Lower leg skin (tissue), 3 donors: Measurements from ENCODE around the gene HYDIN.

Experiments used
- POLR2A ChIP-seq, 2 donors: fragments of 450-650 bp; IDR thresholded peaks; one replicate each; pipeline ENCODE4 v1.6.1; 2016 to 2017; ENCODE audit warnings: antibody characterized with exemption in 2 of 2, mild to moderate bottlenecking in 1 of 2, moderate library complexity in 1 of 2
- TF ChIP-seq, protein P1 (sequence below), 3 donors: fragments of 450-650 bp; IDR thresholded peaks; one replicate each; pipeline ENCODE4 v1.5.1; 2016; ENCODE audit warnings: antibody characterized with exemption in 3 of 3, mild to moderate bottlenecking in 3 of 3, moderate library complexity in 2 of 3

GRCh38 chr16:70768203-70768580 lies 462.3 kb downstream of the HYDIN start:
- TF ChIP-seq, protein P1, sequence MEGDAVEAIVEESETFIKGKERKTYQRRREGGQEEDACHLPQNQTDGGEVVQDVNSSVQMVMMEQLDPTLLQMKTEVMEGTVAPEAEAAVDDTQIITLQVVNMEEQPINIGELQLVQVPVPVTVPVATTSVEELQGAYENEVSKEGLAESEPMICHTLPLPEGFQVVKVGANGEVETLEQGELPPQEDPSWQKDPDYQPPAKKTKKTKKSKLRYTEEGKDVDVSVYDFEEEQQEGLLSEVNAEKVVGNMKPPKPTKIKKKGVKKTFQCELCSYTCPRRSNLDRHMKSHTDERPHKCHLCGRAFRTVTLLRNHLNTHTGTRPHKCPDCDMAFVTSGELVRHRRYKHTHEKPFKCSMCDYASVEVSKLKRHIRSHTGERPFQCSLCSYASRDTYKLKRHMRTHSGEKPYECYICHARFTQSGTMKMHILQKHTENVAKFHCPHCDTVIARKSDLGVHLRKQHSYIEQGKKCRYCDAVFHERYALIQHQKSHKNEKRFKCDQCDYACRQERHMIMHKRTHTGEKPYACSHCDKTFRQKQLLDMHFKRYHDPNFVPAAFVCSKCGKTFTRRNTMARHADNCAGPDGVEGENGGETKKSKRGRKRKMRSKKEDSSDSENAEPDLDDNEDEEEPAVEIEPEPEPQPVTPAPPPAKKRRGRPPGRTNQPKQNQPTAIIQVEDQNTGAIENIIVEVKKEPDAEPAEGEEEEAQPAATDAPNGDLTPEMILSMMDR (IDR thresholded peaks at IDR 0.05) = no peak
- TF ChIP-seq POLR2A (IDR thresholded peaks at IDR 0.05) = no peak
